ENCODE data around the gene GAPDH. TPM values are rescaled to one million over a fixed set of nuclear protein-coding genes. Genes with fewer than 3 reads are reported as not detected.

GAPDH gene
- total RNA-seq, 1 donor from 2014 or later, result 5,167 TPM

DNA sequence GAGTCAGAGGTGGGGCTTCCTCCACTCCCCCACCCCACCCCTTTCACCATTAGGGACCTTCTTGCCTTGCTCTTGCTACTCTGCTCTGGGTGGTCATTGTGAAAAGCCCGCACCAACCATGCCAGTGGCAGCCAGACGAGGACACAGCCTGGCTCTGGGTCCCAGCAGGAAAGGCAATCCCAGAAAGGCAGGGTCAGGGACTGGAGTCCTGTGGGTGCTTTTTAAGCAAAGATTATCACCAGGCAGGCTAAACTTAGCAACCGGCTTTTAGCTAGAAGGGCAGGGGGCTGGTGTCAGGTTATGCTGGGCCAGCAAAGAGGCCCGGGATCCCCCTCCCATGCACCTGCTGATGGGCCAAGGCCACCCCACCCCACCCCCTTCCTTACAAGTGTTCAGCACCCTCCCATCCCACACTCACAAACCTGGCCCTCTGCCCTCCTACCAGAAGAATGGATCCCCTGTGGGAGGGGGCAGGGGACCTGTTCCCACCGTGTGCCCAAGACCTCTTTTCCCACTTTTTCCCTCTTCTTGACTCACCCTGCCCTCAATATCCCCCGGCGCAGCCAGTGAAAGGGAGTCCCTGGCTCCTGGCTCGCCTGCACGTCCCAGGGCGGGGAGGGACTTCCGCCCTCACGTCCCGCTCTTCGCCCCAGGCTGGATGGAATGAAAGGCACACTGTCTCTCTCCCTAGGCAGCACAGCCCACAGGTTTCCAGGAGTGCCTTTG, 1.2 kb upstream of the GAPDH start:
- Mint-ChIP-seq H3K9me3 (ENCODE audit: unreplicated experiment) (no peaks in the 10 kb centered on the region), H3K27ac (ENCODE audit: unreplicated experiment) (peak overlapping the region; percentile 99), H3K36me3 (ENCODE audit: low read depth, unreplicated experiment) (peaks cover 22% of the 10 kb centered on the region), H3K4me1 (ENCODE audit: low read depth, unreplicated experiment) (peaks cover 27% of the 10 kb centered on the region), H3K27me3 (ENCODE audit: low read depth, unreplicated experiment) (no peaks in the 10 kb centered on the region), H3K4me3 (ENCODE audit: unreplicated experiment) (peak overlapping the region; percentile 87)
- Histone ChIP-seq H3K27ac (ENCODE audit: low read depth, low read length) (peak overlapping the region; percentile 94), H3K9me3 (ENCODE audit: insufficient read depth, low read depth, low read length) (no peaks in the 10 kb centered on the region), H3K36me3 (ENCODE audit: insufficient read depth, low read length) (peaks cover 46% of the 10 kb centered on the region), H3K4me1 (ENCODE audit: insufficient read depth, low read length) (peaks cover 44% of the 10 kb centered on the region), H4K20me1 (ENCODE audit: insufficient read depth, low read length) (peaks cover 36% of the 10 kb centered on the region), H3K4me3 (ENCODE audit: insufficient read depth, low read depth, low read length) (peak overlapping the region; percentile 95), H2AFZ (ENCODE audit: low read depth, low read length) (peak overlapping the region; percentile 15), H3K27me3 (ENCODE audit: insufficient read depth, low read length) (no peaks in the 10 kb centered on the region), H3K79me2 (ENCODE audit: insufficient read depth, low read length) (peaks cover 35% of the 10 kb centered on the region), H3K9ac (ENCODE audit: low read length) (peak overlapping the region; percentile 98), H3K4me2 (ENCODE audit: low read length) (peak overlapping the region; percentile 99)
- DNase-seq (ENCODE audit: low read depth), result peak; percentile 51
- TF ChIP-seq EZH2 (IDR thresholded peaks at IDR 0.05; ENCODE audit: insufficient read depth, low read length) (no peak), CTCF (IDR thresholded peaks at IDR 0.05; ENCODE audit: insufficient read depth, low read depth, low read length) (no peak)
- no peak for FAIRE-seq

GRCh38 chr12:6533653-6533922, 729 bp upstream of the GAPDH start:
- peak overlapping the region; percentile 99 for H3K27ac Mint-ChIP-seq (ENCODE audit: unreplicated experiment)
- Histone ChIP-seq H3K4me1 (ENCODE audit: insufficient read depth, low read length) (peaks cover 44% of the 10 kb centered on the region), H2AFZ (ENCODE audit: low read depth, low read length) (peak overlapping the region; percentile 79), H3K27me3 (ENCODE audit: insufficient read depth, low read length) (no peaks in the 10 kb centered on the region), H3K9me3 (ENCODE audit: insufficient read depth, low read depth, low read length) (no peaks in the 10 kb centered on the region), H3K27ac (ENCODE audit: low read depth, low read length) (peak overlapping the region; percentile 94), H3K36me3 (ENCODE audit: insufficient read depth, low read length) (peaks cover 45% of the 10 kb centered on the region), H3K79me2 (ENCODE audit: insufficient read depth, low read length) (peaks cover 35% of the 10 kb centered on the region), H4K20me1 (ENCODE audit: insufficient read depth, low read length) (peaks cover 41% of the 10 kb centered on the region), H3K9ac (ENCODE audit: low read length) (peak overlapping the region; percentile 98), H3K4me2 (ENCODE audit: low read length) (peak overlapping the region; percentile 99), H3K4me3 (ENCODE audit: insufficient read depth, low read depth, low read length) (peak overlapping the region; percentile 95)
- FAIRE-seq, result no peak
- peak overlapping the region; percentile 87 for H3K4me3 Mint-ChIP-seq (ENCODE audit: unreplicated experiment)
- no peaks in the 10 kb centered on the region for H3K27me3 Mint-ChIP-seq (ENCODE audit: low read depth, unreplicated experiment)
- peaks cover 31% of the 10 kb centered on the region for H3K4me1 Mint-ChIP-seq (ENCODE audit: low read depth, unreplicated experiment)
- no peak for DNase-seq (ENCODE audit: low read depth)
- TF ChIP-seq CTCF (IDR thresholded peaks at IDR 0.05; ENCODE audit: insufficient read depth, low read depth, low read length), result no peak
- TF ChIP-seq EZH2 (IDR thresholded peaks at IDR 0.05; ENCODE audit: insufficient read depth, low read length), result no peak
- peaks cover 21% of the 10 kb centered on the region for H3K36me3 Mint-ChIP-seq (ENCODE audit: low read depth, unreplicated experiment)
- H3K9me3 Mint-ChIP-seq (ENCODE audit: unreplicated experiment), result no peaks in the 10 kb centered on the region

GRCh38 chr12:6534695-6534944, 303 bp downstream of the GAPDH start:
- peak overlapping the region; percentile 85 for H3K27ac Mint-ChIP-seq (ENCODE audit: unreplicated experiment)
- Histone ChIP-seq H4K20me1 (ENCODE audit: insufficient read depth, low read length) (peaks cover 51% of the 10 kb centered on the region), H3K27me3 (ENCODE audit: insufficient read depth, low read length) (no peaks in the 10 kb centered on the region), H3K27ac (ENCODE audit: low read depth, low read length) (peak overlapping the region; percentile 94), H3K9ac (ENCODE audit: low read length) (peak overlapping the region; percentile 98), H3K4me2 (ENCODE audit: low read length) (peak overlapping the region; percentile 99), H3K36me3 (ENCODE audit: insufficient read depth, low read length) (peaks cover 43% of the 10 kb centered on the region), H3K4me3 (ENCODE audit: insufficient read depth, low read depth, low read length) (peak overlapping the region; percentile 95), H3K9me3 (ENCODE audit: insufficient read depth, low read depth, low read length) (no peaks in the 10 kb centered on the region), H3K79me2 (ENCODE audit: insufficient read depth, low read length) (peaks cover 35% of the 10 kb centered on the region), H3K4me1 (ENCODE audit: insufficient read depth, low read length) (peaks cover 44% of the 10 kb centered on the region), H2AFZ (ENCODE audit: low read depth, low read length) (no peak overlapping the region)
- H3K4me1 Mint-ChIP-seq (ENCODE audit: low read depth, unreplicated experiment), result peaks cover 30% of the 10 kb centered on the region
- DNase-seq (ENCODE audit: low read depth) (no peak), FAIRE-seq (no peak)
- H3K27me3 Mint-ChIP-seq (ENCODE audit: low read depth, unreplicated experiment), result no peaks in the 10 kb centered on the region
- peak overlapping the region; percentile 89 for H3K4me3 Mint-ChIP-seq (ENCODE audit: unreplicated experiment)
- TF ChIP-seq CTCF (IDR thresholded peaks at IDR 0.05; ENCODE audit: insufficient read depth, low read depth, low read length), result no peak
- no peak for TF ChIP-seq EZH2 (IDR thresholded peaks at IDR 0.05; ENCODE audit: insufficient read depth, low read length)
- no peaks in the 10 kb centered on the region for H3K9me3 Mint-ChIP-seq (ENCODE audit: unreplicated experiment)
- H3K36me3 Mint-ChIP-seq (ENCODE audit: low read depth, unreplicated experiment), result peaks cover 24% of the 10 kb centered on the region

Data from astrocyte (in vitro differentiated cells and primary cell).